Parathyroid adenoma (tissue), 2 donors: Measurements from ENCODE around the gene NHSL1.
"Not testable (repeated sequence)": the region's sequence is repeated elsewhere in the genome, so short reads cannot be mapped to it uniquely, and the experiment has no call there.

ENCODE experiments used
- H2AFZ ChIP-seq: fragments of 300-600 bp; sonication (generic); one replicate; pipeline ENCODE4 v1.7.0; 2017; ENCODE audit warnings: antibody characterized with exemption, mild to moderate bottlenecking
- H3K27ac ChIP-seq: fragments of 300-600 bp; sonication (generic); one replicate; pipeline ENCODE4 v1.7.0; 2017
- H3K27me3 ChIP-seq: fragments of 300-600 bp; sonication (generic); one replicate; pipeline ENCODE4 v1.7.0; 2017; ENCODE audit warnings: low read length; ENCODE audit not compliant: control insufficient read depth, insufficient read depth
- H3K36me3 ChIP-seq: fragments of 300-600 bp; sonication (generic); one replicate; pipeline ENCODE4 v1.7.0; 2017; ENCODE audit warnings: low read length; ENCODE audit not compliant: control insufficient read depth, insufficient read depth
- H3K4me1 ChIP-seq: fragments of 300-600 bp; sonication (generic); one replicate; pipeline ENCODE4 v1.7.0; 2017; ENCODE audit warnings: control low read depth
- H3K4me2 ChIP-seq: fragments of 300-600 bp; sonication (generic); one replicate; pipeline ENCODE4 v1.7.0; 2017; ENCODE audit warnings: low read length
- H3K4me3 ChIP-seq: fragments of 300-600 bp; sonication (generic); one replicate; pipeline ENCODE4 v1.7.0; 2017; ENCODE audit warnings: low read depth, low read length
- H3K79me2 ChIP-seq: fragments of 300-600 bp; sonication (generic); one replicate; pipeline ENCODE4 v1.7.0; 2017; ENCODE audit warnings: control low read depth
- H3K9ac ChIP-seq: fragments of 300-600 bp; sonication (generic); one replicate; pipeline ENCODE4 v1.7.0; 2017; ENCODE audit warnings: mild to moderate bottlenecking
- H3K9me3 ChIP-seq: fragments of 300-600 bp; sonication (generic); one replicate; pipeline ENCODE4 v1.7.0; 2017; ENCODE audit warnings: low read length; ENCODE audit not compliant: control insufficient read depth
- TF ChIP-seq, protein P1 (sequence below): fragments of 300-600 bp; sonication (generic); IDR thresholded peaks from one replicate; pipeline ENCODE4 v1.7.0; 2017; ENCODE audit warnings: antibody characterized with exemption, mild to moderate bottlenecking
- donor health status: primary hyperparathyroidism.

The NHSL1 gene

DNA sequence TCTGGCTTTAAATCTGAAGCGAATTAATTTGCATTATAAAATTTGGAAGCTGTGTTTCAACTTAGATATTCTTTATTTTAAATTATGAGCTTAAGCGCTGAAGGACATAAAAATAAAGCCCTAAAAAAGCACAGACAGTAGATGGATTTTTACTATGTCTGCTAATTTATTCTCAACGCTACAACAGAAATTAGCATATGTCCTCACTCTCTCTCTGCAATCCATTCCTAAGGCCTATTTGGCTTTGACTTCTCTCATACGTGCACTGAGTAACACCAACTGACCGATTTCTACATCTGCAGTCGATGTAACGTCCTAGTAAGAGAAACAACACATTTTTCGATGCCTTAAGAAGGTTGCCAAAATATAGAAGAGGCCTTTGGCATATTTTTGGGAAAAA is 71.6 kb downstream of the NHSL1 start:
- Histone ChIP-seq H3K79me2 (no peaks in the 10 kb centered on the region), H3K27ac (no peak overlapping the region), H3K36me3 (no peaks in the 10 kb centered on the region), H2AFZ (no peak overlapping the region), H3K4me3 (no peak overlapping the region), H3K27me3 (no peaks in the 10 kb centered on the region), H3K4me2 (no peak overlapping the region), H3K4me1 (no peaks in the 10 kb centered on the region), H3K9me3 (no peaks in the 10 kb centered on the region), H3K9ac (no peak overlapping the region)
- TF ChIP-seq, protein P1, sequence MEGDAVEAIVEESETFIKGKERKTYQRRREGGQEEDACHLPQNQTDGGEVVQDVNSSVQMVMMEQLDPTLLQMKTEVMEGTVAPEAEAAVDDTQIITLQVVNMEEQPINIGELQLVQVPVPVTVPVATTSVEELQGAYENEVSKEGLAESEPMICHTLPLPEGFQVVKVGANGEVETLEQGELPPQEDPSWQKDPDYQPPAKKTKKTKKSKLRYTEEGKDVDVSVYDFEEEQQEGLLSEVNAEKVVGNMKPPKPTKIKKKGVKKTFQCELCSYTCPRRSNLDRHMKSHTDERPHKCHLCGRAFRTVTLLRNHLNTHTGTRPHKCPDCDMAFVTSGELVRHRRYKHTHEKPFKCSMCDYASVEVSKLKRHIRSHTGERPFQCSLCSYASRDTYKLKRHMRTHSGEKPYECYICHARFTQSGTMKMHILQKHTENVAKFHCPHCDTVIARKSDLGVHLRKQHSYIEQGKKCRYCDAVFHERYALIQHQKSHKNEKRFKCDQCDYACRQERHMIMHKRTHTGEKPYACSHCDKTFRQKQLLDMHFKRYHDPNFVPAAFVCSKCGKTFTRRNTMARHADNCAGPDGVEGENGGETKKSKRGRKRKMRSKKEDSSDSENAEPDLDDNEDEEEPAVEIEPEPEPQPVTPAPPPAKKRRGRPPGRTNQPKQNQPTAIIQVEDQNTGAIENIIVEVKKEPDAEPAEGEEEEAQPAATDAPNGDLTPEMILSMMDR: no peak

DNA sequence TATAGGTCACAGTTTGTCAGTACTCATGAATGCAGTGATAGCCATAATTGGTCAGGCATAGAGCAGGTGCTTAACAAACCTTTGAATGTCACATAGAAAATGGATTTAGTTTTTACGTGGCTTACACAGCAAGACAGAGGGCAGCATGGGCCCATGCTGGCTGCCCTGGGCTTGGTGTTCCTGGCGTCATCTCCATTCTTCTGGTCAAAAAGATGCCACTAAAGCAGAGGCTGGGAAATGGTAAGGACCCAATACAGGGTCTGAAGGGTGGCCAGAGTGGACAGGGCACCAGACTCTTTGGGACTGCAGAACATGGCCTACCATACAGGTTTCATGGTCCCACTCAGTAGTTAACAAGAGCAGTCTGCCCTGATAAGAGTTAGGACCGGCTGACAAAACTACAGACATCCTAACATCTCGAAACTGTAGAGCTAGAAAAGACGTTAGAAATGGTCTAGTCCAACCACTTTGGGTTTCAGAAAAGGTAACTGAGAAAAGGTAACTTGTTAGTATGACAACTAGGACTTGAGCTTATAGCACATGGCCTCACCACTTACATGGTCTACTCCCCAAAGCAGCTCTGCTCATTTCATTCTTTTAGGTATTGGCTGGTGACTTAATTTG is 72.7 kb downstream of the NHSL1 start:
- TF ChIP-seq, protein P1: no peak
- Histone ChIP-seq H3K4me2 (no peak overlapping the region), H3K4me1 (no peaks in the 10 kb centered on the region), H3K9ac (no peak overlapping the region), H2AFZ (no peak overlapping the region), H3K9me3 (no peaks in the 10 kb centered on the region), H3K27ac (no peak overlapping the region), H3K79me2 (no peaks in the 10 kb centered on the region), H3K27me3 (no peaks in the 10 kb centered on the region), H3K36me3 (no peaks in the 10 kb centered on the region), H3K4me3 (no peak overlapping the region)

DNA sequence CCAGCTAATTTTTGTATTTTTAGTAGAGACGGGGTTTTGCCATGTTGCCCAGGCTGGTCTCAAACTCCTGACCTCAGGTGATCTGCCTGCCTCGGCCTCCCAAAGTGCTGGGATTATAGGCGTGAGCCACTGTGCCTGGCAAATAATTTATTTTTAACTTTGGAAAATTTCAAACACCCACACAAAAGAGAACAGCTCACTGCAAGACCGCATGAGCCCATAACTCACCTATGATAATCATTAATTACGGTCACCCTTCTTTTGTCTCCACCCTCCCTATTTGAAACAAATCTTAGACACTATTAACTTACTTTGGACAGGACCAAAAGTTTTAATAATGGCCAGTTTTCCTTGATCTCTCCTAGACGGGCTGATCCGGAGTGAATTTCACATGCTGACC is 74.0 kb downstream of the NHSL1 start:
- H3K9ac ChIP-seq, H3K27me3 ChIP-seq, H3K36me3 ChIP-seq, H3K9me3 ChIP-seq, H2AFZ ChIP-seq, H3K79me2 ChIP-seq, H3K4me1 ChIP-seq, H3K27ac ChIP-seq, H3K4me3 ChIP-seq, H3K4me2 ChIP-seq: not testable (repeated sequence)

DNA sequence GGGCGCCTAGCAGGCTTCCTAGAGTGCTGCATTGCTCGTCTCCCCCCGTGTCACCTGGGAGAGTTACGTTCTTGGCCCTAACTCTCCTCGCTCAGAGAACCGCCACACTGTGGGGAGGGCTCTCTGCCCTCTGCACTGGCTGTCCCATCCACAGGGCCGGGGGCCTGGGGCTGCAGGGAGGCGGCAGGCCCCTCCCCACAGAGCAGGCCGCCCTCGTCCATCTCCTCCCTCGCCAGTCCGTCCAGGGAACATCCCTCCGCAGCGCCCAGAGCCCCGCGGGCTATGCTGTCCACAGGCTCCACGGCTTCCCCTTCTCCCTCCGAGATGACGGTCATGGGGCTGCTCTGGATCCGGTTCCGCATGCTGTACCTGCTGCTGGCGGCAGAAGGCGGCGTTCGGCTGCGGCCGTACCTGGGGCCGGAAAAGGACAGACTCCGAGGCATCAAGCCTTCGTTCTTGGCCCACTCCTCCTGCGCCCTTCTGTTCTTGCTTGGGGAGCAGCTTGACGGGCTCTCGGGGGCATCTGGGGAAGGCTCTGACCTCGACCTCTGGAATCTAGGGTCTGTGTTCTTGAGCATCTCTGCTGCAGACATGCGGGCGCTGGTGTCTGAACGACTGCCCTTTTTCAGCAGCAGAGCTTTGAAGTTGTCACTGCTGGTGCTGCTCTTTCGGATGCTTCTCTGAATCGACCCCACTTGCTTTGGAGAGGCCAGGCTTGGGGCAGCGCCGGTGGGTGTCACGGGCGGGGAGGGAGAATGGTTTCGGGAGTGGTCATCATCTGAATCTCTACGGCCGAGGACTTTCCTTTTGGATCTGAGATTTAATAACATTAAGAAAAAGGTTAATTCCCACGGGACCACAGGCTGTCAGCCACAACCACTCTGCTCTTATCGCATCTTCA is 75.0 kb downstream of the NHSL1 start:
- Histone ChIP-seq H3K9ac (no peak overlapping the region), H3K27ac (no peak overlapping the region), H3K4me2 (no peak overlapping the region), H3K9me3 (no peaks in the 10 kb centered on the region), H3K79me2 (no peaks in the 10 kb centered on the region), H3K36me3 (no peaks in the 10 kb centered on the region), H2AFZ (no peak overlapping the region), H3K4me1 (no peaks in the 10 kb centered on the region), H3K4me3 (no peak overlapping the region), H3K27me3 (no peaks in the 10 kb centered on the region)
- TF ChIP-seq, protein P1: no peak

DNA sequence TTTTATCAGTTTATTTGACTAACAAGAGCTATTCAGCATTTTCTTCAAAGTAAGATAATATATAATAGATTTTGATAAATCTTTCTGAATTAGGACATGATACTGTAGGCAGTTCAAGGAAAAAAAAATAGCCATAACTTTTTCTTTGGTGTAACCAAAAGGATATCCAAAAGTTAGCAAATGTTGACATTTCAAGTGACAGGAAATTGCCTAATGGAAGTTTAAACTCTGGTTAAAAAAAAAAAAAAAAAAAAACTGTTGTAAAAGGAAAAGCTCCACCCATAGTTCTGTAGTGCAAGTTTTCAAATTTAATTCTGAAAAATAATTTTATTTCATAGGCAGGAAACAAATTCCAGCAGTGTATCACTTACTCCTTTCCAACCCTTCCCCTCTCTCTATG is 76.4 kb downstream of the NHSL1 start:
- H2AFZ ChIP-seq: no peak overlapping the region
- no peak overlapping the region for H3K9ac ChIP-seq
- H3K4me3 ChIP-seq: no peak overlapping the region
- no peak overlapping the region for H3K4me2 ChIP-seq
- no peaks in the 10 kb centered on the region for H3K36me3 ChIP-seq
- H3K27ac ChIP-seq: no peak overlapping the region
- H3K4me1 ChIP-seq: no peaks in the 10 kb centered on the region
- no peaks in the 10 kb centered on the region for H3K9me3 ChIP-seq
- no peaks in the 10 kb centered on the region for H3K27me3 ChIP-seq
- no peaks in the 10 kb centered on the region for H3K79me2 ChIP-seq
- TF ChIP-seq, protein P1: no peak
